Activated T-cell treated with anti-CD3 and anti-CD28 coated beads for 4 hours (primary cell): ENCODE results near the gene ANKRD18B.
"Not testable (repeated sequence)": the region's sequence is repeated elsewhere in the genome, so short reads cannot be mapped to it uniquely, and the experiment has no call there.

Source experiments
- DNase-seq: peaks from one replicate; pipeline ENCODE4 v3.0.0-alpha.2; 2020

The ANKRD18B gene

GRCh38 chr9:33523397-33524305 is at the start of gene ANKRD18B:
Gene ANKRD18B, plus strand, starts transcription at chr9:33524251. Its CDS starts 239 bp downstream, at chr9:33524490.
- peak; percentile 19 for DNase-seq

- no peak for DNase-seq
Observed at GRCh38 chr9:33475357-33475756, 48.7 kb upstream of the ANKRD18B start.

- DNase-seq = no peak
Observed at GRCh38 chr9:33476503-33476902, 47.5 kb upstream of the ANKRD18B start.

- DNase-seq = no peak
Observed at GRCh38 chr9:33480106-33480505, 43.9 kb upstream of the ANKRD18B start.

GRCh38 chr9:33480976-33481375 is 43.1 kb upstream of the ANKRD18B start:
- DNase-seq = no peak

- not testable (repeated sequence) for DNase-seq
Observed at GRCh38 chr9:33485312-33485711, 38.7 kb upstream of the ANKRD18B start.

- no peak for DNase-seq
Observed at GRCh38 chr9:33489066-33489465, 35.0 kb upstream of the ANKRD18B start.

GRCh38 chr9:33493819-33494218 is 30.2 kb upstream of the ANKRD18B start:
- not testable (repeated sequence) for DNase-seq

GRCh38 chr9:33498387-33498786 is 25.7 kb upstream of the ANKRD18B start:
- DNase-seq = no peak

- no peak for DNase-seq
Observed at GRCh38 chr9:33506626-33507370, 17.3 kb upstream of the ANKRD18B start.

GRCh38 chr9:33510262-33511183 is 13.5 kb upstream of the ANKRD18B start:
- peak; percentile 9 for DNase-seq

- DNase-seq = not testable (repeated sequence)
Observed at GRCh38 chr9:33511184-33511517, 12.9 kb upstream of the ANKRD18B start.

GRCh38 chr9:33512535-33512934 is 11.5 kb upstream of the ANKRD18B start:
- not testable (repeated sequence) for DNase-seq

- DNase-seq = not testable (repeated sequence)
Observed at GRCh38 chr9:33515342-33515995, 8.6 kb upstream of the ANKRD18B start.

- not testable (repeated sequence) for DNase-seq
Observed at GRCh38 chr9:33516397-33516796, 7.7 kb upstream of the ANKRD18B start.

- no peak for DNase-seq
Observed at GRCh38 chr9:33517373-33517772, 6.7 kb upstream of the ANKRD18B start.

GRCh38 chr9:33517934-33518577 is 6.0 kb upstream of the ANKRD18B start:
- not testable (repeated sequence) for DNase-seq

GRCh38 chr9:33521861-33522260 is 2.2 kb upstream of the ANKRD18B start:
- DNase-seq = not testable (repeated sequence)

- no peak for DNase-seq
Observed at GRCh38 chr9:33524306-33524947, 376 bp downstream of the ANKRD18B start.

- not testable (repeated sequence) for DNase-seq
Observed at GRCh38 chr9:33528069-33528468, 4.0 kb downstream of the ANKRD18B start.

GRCh38 chr9:33533958-33534357 is 9.9 kb downstream of the ANKRD18B start:
- not testable (repeated sequence) for DNase-seq
